AG04450 (cell line): ENCODE data around the gene TMEM271. TPM values are rescaled to one million over a fixed set of nuclear protein-coding genes. Genes with fewer than 3 reads are reported as not detected.
"Not testable (repeated sequence)": the region's sequence is repeated elsewhere in the genome, so short reads cannot be mapped to it uniquely, and the experiment has no call there.

Experiments used
- CTCF ChIA-PET: fragments of 300-600, 350-600 bp; formaldehyde crosslinking; extraction: SDS; loops from one replicate; lab custom pipeline; 2022; ENCODE audit warnings: antibody characterized with exemption, inconsistent platforms; lab: Charles Lee
- POLR2A ChIA-PET: fragments of 350-600 bp; formaldehyde crosslinking; extraction: SDS; loops from one replicate; lab custom pipeline; 2021; ENCODE audit warnings: antibody characterized with exemption, inconsistent platforms; lab: Yijun Ruan, JAX
- DNase-seq: peaks from one replicate; pipeline ENCODE4 v3.0.0-alpha.2; 2011; ENCODE audit warnings: low read depth, low spot score
- H3K27ac ChIP-seq: one replicate; pipeline ENCODE4 v1.5.1; 2012; ENCODE audit warnings: low read depth, low read length, control low read depth
- H3K27me3 ChIP-seq: one replicate; pipeline ENCODE4 v1.6.0; 2012; ENCODE audit warnings: low read length; ENCODE audit not compliant: control insufficient read depth, insufficient read depth
- H3K4me3 ChIP-seq: 2 replicates; pipeline ENCODE4 v1.5.1; 2011; ENCODE audit warnings: mild to moderate bottlenecking, low read depth, low read length, control low read depth
- H3K9me3 ChIP-seq: 2 replicates; pipeline ENCODE4 v1.5.1; 2012; ENCODE audit warnings: low read length; ENCODE audit not compliant: control insufficient read depth, insufficient read depth
- CTCF ChIP-seq: IDR thresholded peaks from 2 replicates; pipeline ENCODE4 v1.5.1; 2011; ENCODE audit warnings: low read depth, low read length, control low read depth, inconsistent platforms
- polyA plus RNA-seq: library from polyadenylated mRNA; depleted of rRNA; stranded (reverse); fragments of >200 nt; gene quantifications from 2 replicates; pipeline ENCODE4 v1.2.3, GENCODE V29; 2011

The TMEM271 gene
- polyA plus RNA-seq, 1 experiment = not detected

GRCh38 chr4:592825-593520, 16.9 kb upstream of the TMEM271 start:
- CTCF ChIA-PET = no interaction called here

GRCh38 chr4:592178-592577, 16.1 kb upstream of the TMEM271 start:
- POLR2A ChIA-PET = not testable (repeated sequence)

More at GRCh38 chr4:592825-593520, 16.9 kb upstream of the TMEM271 start:
- Histone ChIP-seq H3K27me3 (no peaks in the 10 kb centered on the region), H3K27ac (no peak overlapping the region), H3K9me3 (peaks cover 18% of the 10 kb centered on the region), H3K4me3 (no peak overlapping the region)
- POLR2A ChIA-PET = no interaction called here
- DNase-seq = no peak
- no peak for TF ChIP-seq CTCF

GRCh38 chr4:590313-590841, 14.3 kb upstream of the TMEM271 start:
- Histone ChIP-seq H3K9me3 (peaks cover 23% of the 10 kb centered on the region), H3K4me3 (no peak overlapping the region), H3K27ac (no peak overlapping the region), H3K27me3 (no peaks in the 10 kb centered on the region)
- DNase-seq = no peak
- ChIA-PET CTCF (no interaction called here), POLR2A (no interaction called here)
- TF ChIP-seq CTCF = no peak

More at GRCh38 chr4:592178-592577, 16.1 kb upstream of the TMEM271 start:
- H3K4me3 ChIP-seq, H3K27ac ChIP-seq, CTCF ChIA-PET, H3K27me3 ChIP-seq, DNase-seq: not testable (repeated sequence)
- peaks cover 23% of the 10 kb centered on the region for H3K9me3 ChIP-seq

- Histone ChIP-seq H3K27ac (no peak overlapping the region), H3K4me3 (no peak overlapping the region), H3K27me3 (no peaks in the 10 kb centered on the region), H3K9me3 (peaks cover 23% of the 10 kb centered on the region)
- CTCF ChIA-PET = no interaction called here
- TF ChIP-seq CTCF = no peak
- POLR2A ChIA-PET = no interaction called here
- DNase-seq = no peak
These were observed 13.3 kb upstream of the TMEM271 start for GRCh38 chr4:589219-589963.

- CTCF ChIA-PET = no interaction called here
- no peak for TF ChIP-seq CTCF
These were observed 12.3 kb upstream of the TMEM271 start for GRCh38 chr4:588351-588849.

More at GRCh38 chr4:588351-588849, 12.3 kb upstream of the TMEM271 start:
- peaks cover 23% of the 10 kb centered on the region for H3K9me3 ChIP-seq
- no peak overlapping the region for H3K4me3 ChIP-seq
- DNase-seq = no peak
- H3K27me3 ChIP-seq = no peaks in the 10 kb centered on the region
- POLR2A ChIA-PET = no interaction called here
- H3K27ac ChIP-seq = no peak overlapping the region
